SJSA1 (cell line): ENCODE data around the gene LRRC8B. TPM values are rescaled to one million over a fixed set of nuclear protein-coding genes. Genes with fewer than 3 reads are reported as not detected.

Experiments
- DNase-seq, 2 experiments: peaks; one replicate each; pipeline ENCODE4 v3.0.0-alpha.2; 2015 to 2020; ENCODE audit warnings: low spot score in 2 of 2, low read depth in 1 of 2
- H3K27ac ChIP-seq: fragments of 250-450 bp; sonication (Bioruptor Pico); 2 replicates; pipeline ENCODE4 v1.5.1; 2020; ENCODE audit warnings: mild to moderate bottlenecking, moderate library complexity
- H3K27me3 ChIP-seq: fragments of 250-450 bp; sonication (Bioruptor Pico); replicated peaks from 2 replicates; pipeline ENCODE4 v1.5.1; 2020; ENCODE audit warnings: mild to moderate bottlenecking, moderate library complexity
- H3K36me3 ChIP-seq: fragments of 250-450 bp; sonication (Bioruptor Pico); 2 replicates; pipeline ENCODE4 v1.5.1; 2020; ENCODE audit warnings: mild to moderate bottlenecking
- H3K4me1 ChIP-seq: fragments of 250-450 bp; sonication (Bioruptor Pico); replicated peaks from 2 replicates; pipeline ENCODE4 v1.6.1; 2021; ENCODE audit warnings: mild to moderate bottlenecking
- H3K4me3 ChIP-seq: fragments of 250-450 bp; sonication (Bioruptor Pico); 2 replicates; pipeline ENCODE4 v1.5.1; 2020; ENCODE audit warnings: mild to moderate bottlenecking
- H3K9me3 ChIP-seq: fragments of 250-450 bp; sonication (Bioruptor Pico); replicated peaks from 2 replicates; pipeline ENCODE4 v1.5.1; 2020; ENCODE audit warnings: mild to moderate bottlenecking
- total RNA-seq: library from RNA; depleted of rRNA; stranded (reverse); fragments of >200 nt; shearing (Covaris generic); gene quantifications from 2 replicates; pipeline ENCODE4 v1.2.3, GENCODE V29; 2014

Gene LRRC8B
- total RNA-seq, 1 experiment from 2014 or later, result 7.4 TPM

- no peak for DNase-seq
- H3K4me3 ChIP-seq, result no peak overlapping the region
- H3K27ac ChIP-seq, result peak overlapping the region; percentile 23; the same call in 1 of the 2 replicates
- peaks cover 22% of the 10 kb centered on the region for H3K4me1 ChIP-seq
- H3K27me3 ChIP-seq, result no peaks in the 10 kb centered on the region
- no peaks in the 10 kb centered on the region for H3K9me3 ChIP-seq
- no peaks in the 10 kb centered on the region for H3K36me3 ChIP-seq
Measured at GRCh38 chr1:89546934-89547562, 22.4 kb downstream of the LRRC8B start.

- no peaks in the 10 kb centered on the region for H3K27me3 ChIP-seq
- H3K4me3 ChIP-seq, result no peak overlapping the region
- H3K4me1 ChIP-seq, result peaks cover 22% of the 10 kb centered on the region
- peak; percentile 15 to 48 for DNase-seq
- H3K27ac ChIP-seq, result no peak overlapping the region
- H3K9me3 ChIP-seq, result no peaks in the 10 kb centered on the region
- H3K36me3 ChIP-seq, result no peaks in the 10 kb centered on the region
Measured at GRCh38 chr1:89547563-89548116, 23.0 kb downstream of the LRRC8B start.

GRCh38 chr1:89548122-89548857 lies 23.7 kb downstream of the LRRC8B start:
- no peak for DNase-seq
- Histone ChIP-seq H3K27me3 (no peaks in the 10 kb centered on the region), H3K36me3 (no peaks in the 10 kb centered on the region), H3K4me1 (peaks cover 22% of the 10 kb centered on the region), H3K4me3 (no peak overlapping the region), H3K9me3 (no peaks in the 10 kb centered on the region), H3K27ac (no peak overlapping the region)

GRCh38 chr1:89550995-89551394 lies 26.4 kb downstream of the LRRC8B start:
- Histone ChIP-seq H3K27ac (no peak overlapping the region), H3K4me3 (no peak overlapping the region), H3K36me3 (no peaks in the 10 kb centered on the region), H3K4me1 (peaks cover 14% of the 10 kb centered on the region), H3K9me3 (no peaks in the 10 kb centered on the region), H3K27me3 (no peaks in the 10 kb centered on the region)
- no peak for DNase-seq

- no peak for DNase-seq
- H3K4me1 ChIP-seq, result peaks cover under 1% of the 10 kb centered on the region
- H3K27ac ChIP-seq, result no peak overlapping the region
- no peaks in the 10 kb centered on the region for H3K36me3 ChIP-seq
- H3K27me3 ChIP-seq, result no peaks in the 10 kb centered on the region
- no peak overlapping the region for H3K4me3 ChIP-seq
- H3K9me3 ChIP-seq, result no peaks in the 10 kb centered on the region
Measured at GRCh38 chr1:89552471-89553081, 27.9 kb downstream of the LRRC8B start.

GRCh38 chr1:89553157-89553556 lies 28.5 kb downstream of the LRRC8B start:
- H3K4me3 ChIP-seq, result no peak overlapping the region

GRCh38 chr1:89555550-89555949 lies 30.9 kb downstream of the LRRC8B start:
- Histone ChIP-seq H3K27me3 (no peaks in the 10 kb centered on the region), H3K4me1 (no peaks in the 10 kb centered on the region), H3K4me3 (no peak overlapping the region), H3K36me3 (no peaks in the 10 kb centered on the region), H3K9me3 (no peaks in the 10 kb centered on the region), H3K27ac (no peak overlapping the region)
- no peak for DNase-seq

More at GRCh38 chr1:89553157-89553556, 28.5 kb downstream of the LRRC8B start:
- Histone ChIP-seq H3K36me3 (no peaks in the 10 kb centered on the region), H3K27me3 (no peaks in the 10 kb centered on the region), H3K9me3 (no peaks in the 10 kb centered on the region), H3K27ac (no peak overlapping the region), H3K4me1 (no peaks in the 10 kb centered on the region; the same call in 1 of the 2 replicates)
- DNase-seq, result no peak

- no peak for DNase-seq
- H3K9me3 ChIP-seq, result no peaks in the 10 kb centered on the region
Measured at GRCh38 chr1:89556726-89557444, 32.3 kb downstream of the LRRC8B start.

GRCh38 chr1:89557445-89557825 lies 32.8 kb downstream of the LRRC8B start:
- Histone ChIP-seq H3K27me3 (no peaks in the 10 kb centered on the region), H3K27ac (no peak overlapping the region), H3K9me3 (no peaks in the 10 kb centered on the region), H3K36me3 (no peaks in the 10 kb centered on the region), H3K4me1 (no peaks in the 10 kb centered on the region), H3K4me3 (no peak overlapping the region)
- no peak for DNase-seq

More at GRCh38 chr1:89556726-89557444, 32.3 kb downstream of the LRRC8B start:
- Histone ChIP-seq H3K4me1 (no peaks in the 10 kb centered on the region), H3K27ac (no peak overlapping the region), H3K36me3 (no peaks in the 10 kb centered on the region), H3K4me3 (no peak overlapping the region), H3K27me3 (no peaks in the 10 kb centered on the region)

GRCh38 chr1:89557956-89558355 lies 33.3 kb downstream of the LRRC8B start:
- Histone ChIP-seq H3K27ac (no peak overlapping the region), H3K4me3 (no peak overlapping the region), H3K36me3 (no peaks in the 10 kb centered on the region), H3K4me1 (no peaks in the 10 kb centered on the region), H3K9me3 (no peaks in the 10 kb centered on the region), H3K27me3 (no peaks in the 10 kb centered on the region)
- no peak for DNase-seq

- no peaks in the 10 kb centered on the region for H3K4me1 ChIP-seq
Measured at GRCh38 chr1:89563957-89564604, 39.5 kb downstream of the LRRC8B start.

GRCh38 chr1:89565521-89565920 lies 40.9 kb downstream of the LRRC8B start:
- Histone ChIP-seq H3K4me1 (no peaks in the 10 kb centered on the region), H3K9me3 (no peaks in the 10 kb centered on the region), H3K27me3 (no peaks in the 10 kb centered on the region), H3K36me3 (no peaks in the 10 kb centered on the region), H3K4me3 (no peak overlapping the region), H3K27ac (no peak overlapping the region)
- no peak for DNase-seq

More at GRCh38 chr1:89563957-89564604, 39.5 kb downstream of the LRRC8B start:
- Histone ChIP-seq H3K27me3 (no peaks in the 10 kb centered on the region), H3K9me3 (no peaks in the 10 kb centered on the region), H3K27ac (no peak overlapping the region), H3K36me3 (no peaks in the 10 kb centered on the region), H3K4me3 (no peak overlapping the region)
- DNase-seq, result no peak

- no peaks in the 10 kb centered on the region for H3K9me3 ChIP-seq
- no peaks in the 10 kb centered on the region for H3K36me3 ChIP-seq
- H3K4me1 ChIP-seq, result no peaks in the 10 kb centered on the region
- no peak for DNase-seq
- H3K27me3 ChIP-seq, result no peaks in the 10 kb centered on the region
- H3K27ac ChIP-seq, result no peak overlapping the region
- no peak overlapping the region for H3K4me3 ChIP-seq
Measured at GRCh38 chr1:89566761-89567174, 42.1 kb downstream of the LRRC8B start.
